ENCODE results near the gene TMEM114.
"Not testable (repeated sequence)": the region's sequence is repeated elsewhere in the genome, so short reads cannot be mapped to it uniquely, and the experiment has no call there.

Gene TMEM114

GRCh38 chr16:8572919-8573724 lies 17.2 kb downstream of the TMEM114 start:
- peak; percentile 42 for DNase-seq (ENCODE audit: low spot score)

- no peak for DNase-seq (ENCODE audit: low spot score)
Observed at GRCh38 chr16:8572063-8572918, 18.0 kb downstream of the TMEM114 start.

GRCh38 chr16:8571061-8571596 lies 19.2 kb downstream of the TMEM114 start:
- no peak for DNase-seq (ENCODE audit: low spot score)

GRCh38 chr16:8570393-8570792 lies 19.9 kb downstream of the TMEM114 start:
- not testable (repeated sequence) for DNase-seq (ENCODE audit: low spot score)

GRCh38 chr16:8569650-8570346 lies 20.5 kb downstream of the TMEM114 start:
- DNase-seq (ENCODE audit: low spot score): no peak

GRCh38 chr16:8568231-8568617 lies 22.1 kb downstream of the TMEM114 start:
- no peak for DNase-seq (ENCODE audit: low spot score)

- DNase-seq (ENCODE audit: low spot score): peak; percentile 72
Observed at GRCh38 chr16:8567355-8568230, 22.7 kb downstream of the TMEM114 start.

GRCh38 chr16:8565498-8565897 lies 24.8 kb downstream of the TMEM114 start:
- no peak for DNase-seq (ENCODE audit: low spot score)

GRCh38 chr16:8564934-8565345 lies 25.4 kb downstream of the TMEM114 start:
- no peak for DNase-seq (ENCODE audit: low spot score)

- not testable (repeated sequence) for DNase-seq (ENCODE audit: low spot score)
Observed at GRCh38 chr16:8563944-8564540, 26.3 kb downstream of the TMEM114 start.

- DNase-seq (ENCODE audit: low spot score): no peak
Observed at GRCh38 chr16:8561496-8561895, 28.8 kb downstream of the TMEM114 start.

GRCh38 chr16:8555400-8555799 lies 34.9 kb downstream of the TMEM114 start:
- DNase-seq (ENCODE audit: low spot score): no peak

- no peak for DNase-seq (ENCODE audit: low spot score)
Observed at GRCh38 chr16:8554881-8555280, 35.4 kb downstream of the TMEM114 start.

- no peak for DNase-seq (ENCODE audit: low spot score)
Observed at GRCh38 chr16:8554022-8554421, 36.3 kb downstream of the TMEM114 start.

GRCh38 chr16:8552487-8553221 lies 37.7 kb downstream of the TMEM114 start:
- no peak for DNase-seq (ENCODE audit: low spot score)

- DNase-seq (ENCODE audit: low spot score): no peak
Observed at GRCh38 chr16:8551388-8552332, 38.7 kb downstream of the TMEM114 start.

GRCh38 chr16:8550728-8551387 lies 39.5 kb downstream of the TMEM114 start:
- no peak for DNase-seq (ENCODE audit: low spot score)

GRCh38 chr16:8549843-8550412 lies 40.4 kb downstream of the TMEM114 start:
- DNase-seq (ENCODE audit: low spot score): no peak
